AG09319 (cell line): ENCODE measurements around the gene PCGF5.

ENCODE experiments used
- DNase-seq: peaks from one replicate; pipeline ENCODE4 v3.0.0-alpha.2; 2010; ENCODE audit warnings: low read depth; ENCODE audit errors: extremely low read depth
- TF ChIP-seq, protein P1 (sequence below): IDR thresholded peaks from 2 replicates; pipeline ENCODE4 v1.5.1; 2011; ENCODE audit warnings: low read depth, mild to moderate bottlenecking, inconsistent platforms, low read length, moderate library complexity

Gene PCGF5

DNA sequence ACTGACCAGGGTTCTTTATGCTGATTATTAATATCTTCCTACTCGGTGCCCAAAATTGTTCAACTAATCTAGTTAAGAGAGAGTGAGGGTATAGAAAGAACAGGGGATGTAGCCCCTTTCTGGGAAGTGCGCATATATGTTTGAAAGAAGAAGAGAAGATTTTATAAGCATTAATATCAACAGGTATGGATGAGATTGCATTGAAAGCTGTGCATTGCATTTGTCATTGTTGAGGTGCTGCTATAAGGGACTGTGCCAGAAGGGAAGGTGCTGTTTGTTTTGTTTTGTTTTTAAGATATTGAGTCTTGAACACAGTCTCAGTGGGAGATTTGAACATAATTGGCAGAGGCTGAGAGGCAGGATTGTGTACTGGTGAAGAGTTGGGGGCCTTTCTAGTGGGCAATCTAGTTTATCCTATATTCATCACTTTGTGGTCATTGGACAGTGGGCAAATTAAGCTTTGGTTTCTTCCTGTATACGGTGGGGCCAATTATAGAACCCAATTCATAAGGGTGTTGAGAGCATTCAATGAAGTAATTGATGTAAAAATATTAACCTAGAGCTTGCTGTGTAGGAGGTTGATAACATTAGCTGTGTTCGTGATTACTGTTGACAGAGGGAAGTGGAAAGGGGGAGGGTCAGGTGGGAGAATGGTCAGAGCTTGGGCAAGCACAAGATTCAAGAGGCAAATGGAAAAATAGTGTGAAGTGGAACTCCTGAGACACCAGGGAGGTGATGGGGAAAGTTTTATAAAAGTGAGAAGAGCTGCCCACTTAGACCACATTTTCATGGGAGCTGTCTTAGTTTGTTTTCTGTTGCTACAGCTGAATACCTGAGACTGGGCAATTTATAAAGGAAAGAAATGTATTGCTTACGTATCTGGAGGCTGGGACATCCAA lies 19.9 kb upstream of the PCGF5 start:
- TF ChIP-seq, protein P1, sequence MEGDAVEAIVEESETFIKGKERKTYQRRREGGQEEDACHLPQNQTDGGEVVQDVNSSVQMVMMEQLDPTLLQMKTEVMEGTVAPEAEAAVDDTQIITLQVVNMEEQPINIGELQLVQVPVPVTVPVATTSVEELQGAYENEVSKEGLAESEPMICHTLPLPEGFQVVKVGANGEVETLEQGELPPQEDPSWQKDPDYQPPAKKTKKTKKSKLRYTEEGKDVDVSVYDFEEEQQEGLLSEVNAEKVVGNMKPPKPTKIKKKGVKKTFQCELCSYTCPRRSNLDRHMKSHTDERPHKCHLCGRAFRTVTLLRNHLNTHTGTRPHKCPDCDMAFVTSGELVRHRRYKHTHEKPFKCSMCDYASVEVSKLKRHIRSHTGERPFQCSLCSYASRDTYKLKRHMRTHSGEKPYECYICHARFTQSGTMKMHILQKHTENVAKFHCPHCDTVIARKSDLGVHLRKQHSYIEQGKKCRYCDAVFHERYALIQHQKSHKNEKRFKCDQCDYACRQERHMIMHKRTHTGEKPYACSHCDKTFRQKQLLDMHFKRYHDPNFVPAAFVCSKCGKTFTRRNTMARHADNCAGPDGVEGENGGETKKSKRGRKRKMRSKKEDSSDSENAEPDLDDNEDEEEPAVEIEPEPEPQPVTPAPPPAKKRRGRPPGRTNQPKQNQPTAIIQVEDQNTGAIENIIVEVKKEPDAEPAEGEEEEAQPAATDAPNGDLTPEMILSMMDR = no peak
- no peak for DNase-seq

DNA sequence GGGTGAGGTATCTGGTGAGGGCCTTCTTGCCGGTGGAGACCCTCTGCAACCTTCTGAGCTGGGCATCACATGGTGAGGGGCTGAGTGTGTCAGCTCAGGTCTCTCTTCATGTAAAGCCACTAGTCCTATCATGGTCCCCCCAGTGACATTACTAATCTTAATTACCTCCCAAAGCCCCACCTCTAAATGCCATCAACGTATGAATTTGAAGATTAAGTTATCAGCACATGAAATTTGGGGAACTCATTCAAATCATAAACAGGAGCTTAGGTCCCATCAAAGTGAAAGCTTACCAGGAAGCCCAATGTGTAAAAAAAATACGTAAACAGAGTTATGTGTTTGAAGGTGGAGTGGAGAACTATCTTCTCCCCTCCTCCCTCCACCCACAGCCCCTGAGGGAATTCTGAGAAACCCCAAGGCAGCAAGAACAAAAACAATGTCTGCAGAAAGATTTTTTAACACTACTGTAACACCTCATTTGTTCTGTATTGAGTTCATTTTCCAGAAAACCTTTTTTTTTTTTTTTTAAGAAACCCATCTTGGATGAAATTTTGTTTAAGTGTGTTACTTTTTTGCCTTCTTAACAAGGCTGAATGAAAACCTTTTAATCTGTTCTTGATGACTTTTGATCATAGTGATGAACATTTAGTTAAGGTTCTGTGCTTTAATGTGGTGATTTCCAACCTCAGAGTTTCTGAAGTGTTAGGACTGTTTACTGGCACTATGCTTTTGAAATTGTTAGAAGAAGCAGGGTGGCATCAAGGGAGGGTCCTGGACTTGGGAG lies 19.1 kb upstream of the PCGF5 start:
- TF ChIP-seq, protein P1 = no peak
- no peak for DNase-seq

DNA sequence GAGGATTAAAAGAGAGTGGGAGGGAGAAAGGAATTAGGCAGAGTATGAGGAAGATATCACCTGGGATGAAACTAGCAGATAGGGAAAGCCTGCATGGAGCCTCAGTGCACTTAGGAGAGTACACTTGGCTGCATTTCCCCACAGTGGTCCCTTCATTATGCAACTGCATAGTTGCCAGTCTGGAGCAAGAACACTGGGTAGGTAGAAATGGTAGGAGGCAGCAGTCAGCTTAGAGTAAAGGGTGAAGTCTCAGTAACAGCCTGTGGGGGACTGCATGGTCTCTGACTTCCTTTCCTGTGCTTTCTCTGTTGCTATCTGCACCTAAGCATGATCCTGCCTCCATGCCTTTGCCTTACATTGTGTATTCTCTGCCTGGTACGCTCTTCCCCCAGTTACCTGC lies 14.0 kb upstream of the PCGF5 start:
- DNase-seq = no peak
- TF ChIP-seq, protein P1 = no peak

DNA sequence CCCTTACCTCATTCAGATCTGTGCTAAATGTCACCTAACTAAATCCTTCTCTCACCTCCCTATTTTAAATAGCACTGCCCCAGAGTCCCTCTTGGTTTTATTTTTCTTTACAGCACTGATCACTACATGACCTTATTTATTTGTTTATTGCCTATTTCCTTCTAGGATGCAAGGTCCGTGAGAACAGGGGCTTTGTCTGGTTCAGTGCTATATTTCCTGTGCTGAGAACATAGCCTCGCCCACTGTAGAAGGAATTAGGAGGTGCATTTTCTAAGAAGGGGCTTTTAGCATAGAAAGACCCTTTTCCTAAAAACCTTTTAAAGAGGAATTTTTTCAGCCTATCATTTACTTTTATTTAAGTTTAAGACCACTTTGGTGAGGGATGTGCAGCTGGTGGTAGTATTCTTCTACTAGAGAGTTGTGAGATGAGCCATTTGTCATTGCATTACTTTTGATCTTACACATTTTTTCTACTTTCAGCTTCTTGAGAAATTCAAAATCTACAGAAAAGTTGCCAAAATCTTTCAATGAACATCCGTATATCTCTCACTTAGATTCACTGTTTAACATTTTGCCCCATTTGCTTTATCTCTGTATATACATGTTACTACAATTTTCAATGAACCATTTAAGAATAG lies 13.5 kb upstream of the PCGF5 start:
- DNase-seq = no peak
- TF ChIP-seq, protein P1 = no peak

DNA sequence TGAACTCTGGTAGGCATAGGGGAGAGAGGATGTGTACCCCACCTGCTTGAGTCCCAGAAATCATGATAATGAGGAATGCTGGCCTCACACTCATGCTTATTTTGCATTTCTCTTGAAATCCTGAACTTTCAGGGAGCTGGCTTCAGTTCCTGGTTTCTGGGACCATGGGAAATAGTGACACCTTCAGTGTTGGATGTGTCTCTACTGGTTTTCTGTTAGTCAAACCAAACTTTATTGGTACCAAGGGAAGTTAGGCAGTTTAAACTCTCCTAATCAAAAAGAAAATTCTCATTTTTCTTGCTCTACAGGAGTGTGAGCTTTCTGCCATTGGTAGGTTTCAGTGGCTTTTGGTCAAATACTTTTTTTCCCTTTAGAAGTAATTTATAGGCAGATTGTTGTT lies 11.8 kb upstream of the PCGF5 start:
- TF ChIP-seq, protein P1 = no peak
- no peak for DNase-seq

DNA sequence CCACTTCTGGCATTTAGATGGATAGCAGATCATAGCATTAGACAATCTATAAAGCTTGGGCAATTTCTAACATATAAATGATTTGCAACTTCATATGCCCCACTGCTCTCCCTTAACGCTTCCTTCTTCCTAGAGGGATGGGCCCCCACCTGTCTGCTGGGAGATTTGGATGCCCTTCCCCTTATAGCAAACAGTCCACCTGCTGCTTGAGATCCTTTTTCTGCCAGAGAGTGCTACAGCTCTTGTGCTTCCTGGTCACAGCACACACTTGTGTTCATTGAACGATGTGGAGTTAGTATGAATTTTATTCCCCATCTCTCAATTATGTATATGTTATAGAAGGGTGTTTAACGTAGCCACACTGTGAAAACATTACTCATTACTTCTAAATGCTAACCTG lies 10.4 kb upstream of the PCGF5 start:
- no peak for DNase-seq
- TF ChIP-seq, protein P1 = no peak

DNA sequence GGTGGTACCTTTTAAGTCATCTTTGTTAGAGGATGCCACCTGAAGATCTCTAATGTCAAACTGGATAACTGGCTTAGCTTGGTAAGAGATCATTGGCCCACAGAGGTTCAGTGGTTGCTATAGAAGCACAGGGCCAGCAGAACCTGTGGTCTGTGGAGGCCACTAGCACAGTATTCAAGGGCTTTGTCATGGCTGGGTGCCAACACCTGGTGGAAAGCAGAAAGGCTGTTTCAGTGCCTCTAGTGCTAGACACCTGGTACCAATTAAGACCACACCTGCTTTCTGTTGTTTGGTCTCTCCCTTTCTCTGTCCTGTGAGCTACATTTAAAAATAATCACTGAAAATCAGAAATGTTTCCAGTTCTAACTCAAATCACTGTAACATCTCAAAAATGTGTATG lies 10.0 kb upstream of the PCGF5 start:
- TF ChIP-seq, protein P1 = no peak
- no peak for DNase-seq
